ENCODE data around the gene PCDHGA1.
"Not testable (repeated sequence)": the region's sequence is repeated elsewhere in the genome, so short reads cannot be mapped to it uniquely, and the experiment has no call there.

PCDHGA1 gene

DNA sequence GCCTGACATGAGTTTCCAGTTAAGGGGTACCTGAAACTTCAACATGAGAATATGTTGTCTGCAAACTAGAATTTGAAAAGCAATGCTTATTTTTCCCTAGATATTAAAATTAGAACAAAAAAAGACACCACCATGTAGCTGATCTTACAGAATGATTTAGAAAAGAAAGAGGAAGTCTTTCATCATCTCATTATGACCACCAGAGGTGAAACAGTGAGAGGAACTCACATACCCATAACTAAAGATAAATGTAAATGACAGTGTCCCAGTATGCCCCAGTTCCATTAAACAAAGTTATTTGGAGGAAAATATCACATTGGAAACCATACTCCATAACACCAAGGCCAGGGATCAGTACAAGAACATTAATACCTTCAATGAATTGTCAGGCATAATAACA, 16.6 kb upstream of the PCDHGA1 start:
- Histone ChIP-seq H3K4me2 (ENCODE audit: low read length) (no peak overlapping the region), H3K36me3 (replicated peaks; ENCODE audit: low read depth, low read length) (peaks cover 43% of the 10 kb centered on the region), H3K79me2 (ENCODE audit: low read length) (peaks cover 39% of the 10 kb centered on the region), H3K27me3 (ENCODE audit: low read depth, low read length) (no peaks in the 10 kb centered on the region), H3K9me3 (ENCODE audit: insufficient read depth, low read length) (peaks cover 12% of the 10 kb centered on the region; the same call in 1 of the 2 replicates), H3K4me3 (ENCODE audit: low read length) (no peak overlapping the region), H4K20me1 (ENCODE audit: insufficient read depth, low read length) (no peaks in the 10 kb centered on the region), H3K27ac (ENCODE audit: low read length) (no peak overlapping the region), H3K9ac (ENCODE audit: low read length) (no peak overlapping the region), H2AFZ (ENCODE audit: low read depth, low read length) (no peak overlapping the region), H3K4me1 (ENCODE audit: low read length) (peaks cover 8% of the 10 kb centered on the region; the same call in 1 of the 2 replicates)
- TF ChIP-seq EZH2phosphoT487 (IDR thresholded peaks at IDR 0.05; ENCODE audit: low read depth), result no peak
- TF ChIP-seq, protein P1, sequence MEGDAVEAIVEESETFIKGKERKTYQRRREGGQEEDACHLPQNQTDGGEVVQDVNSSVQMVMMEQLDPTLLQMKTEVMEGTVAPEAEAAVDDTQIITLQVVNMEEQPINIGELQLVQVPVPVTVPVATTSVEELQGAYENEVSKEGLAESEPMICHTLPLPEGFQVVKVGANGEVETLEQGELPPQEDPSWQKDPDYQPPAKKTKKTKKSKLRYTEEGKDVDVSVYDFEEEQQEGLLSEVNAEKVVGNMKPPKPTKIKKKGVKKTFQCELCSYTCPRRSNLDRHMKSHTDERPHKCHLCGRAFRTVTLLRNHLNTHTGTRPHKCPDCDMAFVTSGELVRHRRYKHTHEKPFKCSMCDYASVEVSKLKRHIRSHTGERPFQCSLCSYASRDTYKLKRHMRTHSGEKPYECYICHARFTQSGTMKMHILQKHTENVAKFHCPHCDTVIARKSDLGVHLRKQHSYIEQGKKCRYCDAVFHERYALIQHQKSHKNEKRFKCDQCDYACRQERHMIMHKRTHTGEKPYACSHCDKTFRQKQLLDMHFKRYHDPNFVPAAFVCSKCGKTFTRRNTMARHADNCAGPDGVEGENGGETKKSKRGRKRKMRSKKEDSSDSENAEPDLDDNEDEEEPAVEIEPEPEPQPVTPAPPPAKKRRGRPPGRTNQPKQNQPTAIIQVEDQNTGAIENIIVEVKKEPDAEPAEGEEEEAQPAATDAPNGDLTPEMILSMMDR (IDR thresholded peaks at IDR 0.05; ENCODE audit: low read depth, low read length), result no peak

DNA sequence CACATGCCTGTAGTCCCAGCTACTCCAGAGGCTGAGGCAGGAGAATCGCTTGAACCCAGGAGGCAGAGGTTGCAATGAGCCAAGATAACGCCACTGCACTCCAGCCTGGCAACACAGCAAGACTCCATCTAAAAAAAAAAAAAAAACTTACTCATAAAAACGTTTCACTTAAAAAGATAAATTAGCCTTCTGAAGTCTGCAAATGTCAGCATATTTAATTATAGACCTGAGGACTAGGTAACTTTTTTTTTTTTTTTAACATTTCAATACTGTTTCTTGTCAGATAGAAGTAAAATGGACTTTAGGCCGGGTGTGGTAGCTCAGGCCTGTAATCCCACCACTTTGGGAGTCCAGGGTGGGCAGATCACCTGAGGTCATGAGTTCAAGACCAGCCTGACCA, 13.4 kb upstream of the PCDHGA1 start:
- H3K27ac ChIP-seq (ENCODE audit: low read length); H4K20me1 ChIP-seq (ENCODE audit: insufficient read depth, low read length); H3K9ac ChIP-seq (ENCODE audit: low read length); H2AFZ ChIP-seq (ENCODE audit: low read depth, low read length); H3K4me3 ChIP-seq (ENCODE audit: low read length); H3K4me2 ChIP-seq (ENCODE audit: low read length); H3K27me3 ChIP-seq (ENCODE audit: low read depth, low read length): not testable (repeated sequence)
- Histone ChIP-seq H3K36me3 (replicated peaks; ENCODE audit: low read depth, low read length) (peaks cover 57% of the 10 kb centered on the region), H3K9me3 (ENCODE audit: insufficient read depth, low read length) (peaks cover 28% of the 10 kb centered on the region; the same call in 1 of the 2 replicates), H3K4me1 (ENCODE audit: low read length) (peaks cover 25% of the 10 kb centered on the region), H3K79me2 (ENCODE audit: low read length) (peaks cover 57% of the 10 kb centered on the region)

DNA sequence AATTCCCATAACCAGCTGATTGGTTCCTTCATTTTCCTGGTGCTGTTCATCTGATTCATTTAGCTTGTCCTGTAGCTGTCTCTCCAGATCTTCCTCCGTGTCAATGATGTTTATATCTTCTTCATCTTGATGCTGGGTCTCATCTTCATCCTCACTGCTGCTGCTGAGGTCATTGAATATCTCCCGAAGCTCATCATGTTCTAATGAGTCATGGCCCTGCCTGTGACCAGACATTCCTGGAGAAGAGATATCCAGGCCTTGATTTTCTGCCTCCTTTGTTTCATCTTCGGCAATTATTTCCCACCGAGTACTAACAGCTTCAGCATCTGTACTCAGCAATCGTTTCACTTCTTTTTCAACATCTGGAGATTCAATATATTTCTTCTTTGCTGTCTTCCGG, 11.1 kb upstream of the PCDHGA1 start:
- Histone ChIP-seq H2AFZ (ENCODE audit: low read depth, low read length) (no peak overlapping the region), H3K4me3 (ENCODE audit: low read length) (peak overlapping the region; percentile 97; the same call in 1 of the 2 replicates)

DNA sequence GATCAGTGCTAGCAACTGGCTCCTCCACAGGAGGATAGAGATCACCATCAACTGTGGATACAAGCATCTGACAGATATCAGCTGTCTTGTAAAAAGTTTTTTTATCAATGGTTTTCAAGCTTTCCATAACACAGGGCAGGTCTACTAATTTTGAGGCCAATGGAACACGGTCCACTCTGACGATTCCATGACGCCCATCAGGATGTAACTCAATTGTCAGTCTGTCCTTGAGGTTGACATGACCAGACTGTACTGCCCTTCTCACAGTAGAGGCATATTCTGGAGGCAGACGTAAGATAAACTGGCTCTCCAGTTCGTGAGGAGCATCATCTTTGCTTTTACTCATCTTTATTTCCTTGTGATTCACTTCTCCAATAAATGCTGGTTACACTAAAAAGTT, 10.6 kb upstream of the PCDHGA1 start:
- H3K4me2 ChIP-seq (ENCODE audit: low read length), result peak overlapping the region; percentile 70
- H3K27me3 ChIP-seq (ENCODE audit: low read depth, low read length), result no peaks in the 10 kb centered on the region
- H3K27ac ChIP-seq (ENCODE audit: low read length), result peak overlapping the region; percentile 85; the same call in 1 of the 2 replicates
- no peaks in the 10 kb centered on the region for H4K20me1 ChIP-seq (ENCODE audit: insufficient read depth, low read length)
- TF ChIP-seq, protein P1 (IDR thresholded peaks at IDR 0.05; ENCODE audit: low read depth, low read length), result no peak
- no peak for TF ChIP-seq EZH2phosphoT487 (IDR thresholded peaks at IDR 0.05; ENCODE audit: low read depth)
- H3K9ac ChIP-seq (ENCODE audit: low read length), result peak overlapping the region; percentile 94; the same call in 1 of the 2 replicates
- H3K4me3 ChIP-seq (ENCODE audit: low read length), result peak overlapping the region; percentile 97
- H3K79me2 ChIP-seq (ENCODE audit: low read length), result peaks cover 49% of the 10 kb centered on the region
- no peak overlapping the region for H2AFZ ChIP-seq (ENCODE audit: low read depth, low read length)
- H3K4me1 ChIP-seq (ENCODE audit: low read length), result peaks cover 25% of the 10 kb centered on the region
- peaks cover 43% of the 10 kb centered on the region for H3K36me3 ChIP-seq (replicated peaks; ENCODE audit: low read depth, low read length)
- peaks cover 30% of the 10 kb centered on the region; the same call in 1 of the 2 replicates for H3K9me3 ChIP-seq (ENCODE audit: insufficient read depth, low read length)

More for the DNA sequence above, 11.1 kb upstream of the PCDHGA1 start:
- H3K36me3 ChIP-seq (replicated peaks; ENCODE audit: low read depth, low read length), result peaks cover 47% of the 10 kb centered on the region
- H3K9ac ChIP-seq (ENCODE audit: low read length), result no peak overlapping the region
- H3K79me2 ChIP-seq (ENCODE audit: low read length), result peaks cover 50% of the 10 kb centered on the region
- no peak for TF ChIP-seq EZH2phosphoT487 (IDR thresholded peaks at IDR 0.05; ENCODE audit: low read depth)
- TF ChIP-seq, protein P1 (IDR thresholded peaks at IDR 0.05; ENCODE audit: low read depth, low read length), result no peak
- peak overlapping the region; percentile 70; the same call in 1 of the 2 replicates for H3K4me2 ChIP-seq (ENCODE audit: low read length)
- no peaks in the 10 kb centered on the region for H3K27me3 ChIP-seq (ENCODE audit: low read depth, low read length)
- H4K20me1 ChIP-seq (ENCODE audit: insufficient read depth, low read length), result no peaks in the 10 kb centered on the region
- peaks cover 26% of the 10 kb centered on the region for H3K4me1 ChIP-seq (ENCODE audit: low read length)
- no peak overlapping the region for H3K27ac ChIP-seq (ENCODE audit: low read length)
- peaks cover 30% of the 10 kb centered on the region; the same call in 1 of the 2 replicates for H3K9me3 ChIP-seq (ENCODE audit: insufficient read depth, low read length)
